Measurements from ENCODE around the gene FGF1. TPM values are rescaled to one million over a fixed set of nuclear protein-coding genes. Genes with fewer than 3 reads are reported as not detected.

The FGF1 gene
- total and polyA plus RNA-seq, 7 donors, result 0.60 to 5.4 (median 2.0) TPM

- Histone ChIP-seq H3K27me3 (no peaks in the 10 kb centered on the region), H3K36me3 (no peaks in the 10 kb centered on the region), H3K9me3 (no peaks in the 10 kb centered on the region), H3K27ac (peak overlapping the region; percentile 59 to 83 (median 67)), H3K4me1 (peaks cover 0 to 36% (median 27%) of the 10 kb centered on the region in 4 donors), H3K4me3 (no peak overlapping the region)
- WGBS, 2 donors, result 81 to 84% methylated on average over 5 of the region's 5 CpGs
- TF ChIP-seq CTCF (IDR thresholded peaks at IDR 0.05) (no peak), EP300 (IDR thresholded peaks at IDR 0.05) (no peak), POLR2A (IDR thresholded peaks at IDR 0.05) (no peak), POLR2AphosphoS5 (IDR thresholded peaks at IDR 0.05) (no peak)
- no peak for DNase-seq
- intact Hi-C loops (cut with DNase I), result no loop called here
These were observed 42.3 kb downstream of the FGF1 start for GRCh38 chr5:142643634-142644033.

- TF ChIP-seq POLR2A (IDR thresholded peaks at IDR 0.05) (no peak), CTCF (IDR thresholded peaks at IDR 0.05) (no peak), POLR2AphosphoS5 (IDR thresholded peaks at IDR 0.05) (no peak)
- Histone ChIP-seq H3K4me1 (peaks cover 0 to 36% (median 27%) of the 10 kb centered on the region in 4 donors), H3K36me3 (no peaks in the 10 kb centered on the region), H3K27me3 (no peaks in the 10 kb centered on the region), H3K9me3 (no peaks in the 10 kb centered on the region), H3K4me3 (no peak overlapping the region), H3K27ac (peak overlapping the region in 1 of 4 donors; percentile 4)
- no peak for DNase-seq
- 73 to 89% methylated on average over 3 of the region's 3 CpGs for WGBS, 2 donors
- intact Hi-C loops (cut with DNase I), result no loop called here
These were observed 43.5 kb downstream of the FGF1 start for GRCh38 chr5:142642427-142642826.

- TF ChIP-seq POLR2AphosphoS5 (IDR thresholded peaks at IDR 0.05), result no peak
- TF ChIP-seq EP300 (IDR thresholded peaks at IDR 0.05), result no peak
- no peak for TF ChIP-seq CTCF (IDR thresholded peaks at IDR 0.05)
- TF ChIP-seq POLR2A (IDR thresholded peaks at IDR 0.05), result no peak
- WGBS, 2 donors, result 91 to 93% methylated on average over 4 of the region's 4 CpGs
- Histone ChIP-seq H3K27ac (peak overlapping the region in 1 of 4 donors; percentile 4), H3K27me3 (no peaks in the 10 kb centered on the region), H3K36me3 (no peaks in the 10 kb centered on the region), H3K4me1 (peaks cover 0 to 36% (median 27%) of the 10 kb centered on the region in 4 donors), H3K9me3 (no peaks in the 10 kb centered on the region), H3K4me3 (no peak overlapping the region)
- intact Hi-C loops (cut with DNase I), result no loop called here
- DNase-seq, result no peak
These were observed 44.2 kb downstream of the FGF1 start for GRCh38 chr5:142641711-142642110.

- Histone ChIP-seq H3K27ac (no peak overlapping the region), H3K4me1 (peaks cover 0 to 33% (median 26%) of the 10 kb centered on the region in 4 donors), H3K4me3 (no peak overlapping the region), H3K36me3 (no peaks in the 10 kb centered on the region), H3K27me3 (no peaks in the 10 kb centered on the region), H3K9me3 (no peaks in the 10 kb centered on the region)
- DNase-seq, result no peak
- WGBS, 2 donors, result 66 to 76% methylated on average over 9 of the region's 9 CpGs
- intact Hi-C loops (cut with DNase I), result no loop called here
- no peak for TF ChIP-seq POLR2AphosphoS5 (IDR thresholded peaks at IDR 0.05)
- TF ChIP-seq CTCF (IDR thresholded peaks at IDR 0.05), result no peak
- TF ChIP-seq POLR2A (IDR thresholded peaks at IDR 0.05), result no peak
- TF ChIP-seq EP300 (IDR thresholded peaks at IDR 0.05), result no peak
These were observed 45.4 kb downstream of the FGF1 start for GRCh38 chr5:142640316-142641005.

- DNase-seq, result no peak
- Histone ChIP-seq H3K36me3 (no peaks in the 10 kb centered on the region), H3K9me3 (no peaks in the 10 kb centered on the region), H3K4me3 (no peak overlapping the region), H3K27me3 (no peaks in the 10 kb centered on the region), H3K4me1 (peaks cover 0 to 23% (median 17%) of the 10 kb centered on the region in 4 donors), H3K27ac (no peak overlapping the region)
- 83 to 93% methylated on average over 4 of the region's 4 CpGs for WGBS, 2 donors
- intact Hi-C loops (cut with DNase I), result no loop called here
- TF ChIP-seq CTCF (IDR thresholded peaks at IDR 0.05) (no peak), EP300 (IDR thresholded peaks at IDR 0.05) (no peak), POLR2A (IDR thresholded peaks at IDR 0.05) (no peak), POLR2AphosphoS5 (IDR thresholded peaks at IDR 0.05) (no peak)
These were observed 46.4 kb downstream of the FGF1 start for GRCh38 chr5:142639455-142639854.
